H1 (cell line): Measurements from ENCODE around the gene KLHL29. TPM values are rescaled to one million over a fixed set of nuclear protein-coding genes. Genes with fewer than 3 reads are reported as not detected.

Experiments
- CTCF ChIA-PET: fragments of 300-600 bp; sonication (Branson Sonifier 250); formaldehyde crosslinking; loops from one replicate; lab custom pipeline; 2021; ENCODE audit not compliant: partially characterized antibody; lab: Charles Lee
- POLR2A ChIA-PET: fragments of 300-600 bp; sonication (Branson Sonifier 250); formaldehyde crosslinking; loops from one replicate; lab custom pipeline; 2021; ENCODE audit warnings: inconsistent platforms; ENCODE audit not compliant: partially characterized antibody; lab: Charles Lee
- DNase-seq, 2 experiments: peaks; one replicate each; pipeline versions ENCODE4 v3.0.0 to v3.0.0-alpha.2; 2010 to 2022; ENCODE audit warnings: low spot score in 2 of 2, low read depth in 1 of 2, mixed read lengths in 1 of 2
- FAIRE-seq: peaks from 2 replicates; lab custom pipeline; 2011; peaks lifted over from hg19 to GRCh38; lab: Jason Lieb, UNC
- H2AFZ ChIP-seq: 2 replicates; pipeline ENCODE4 v1.8.1; 2012; ENCODE audit warnings: low read length, inconsistent platforms
- H2AK5ac ChIP-seq: 2 replicates; pipeline ENCODE4 v1.6.1; 2013; ENCODE audit warnings: low read depth, low read length
- H2BK120ac ChIP-seq: replicated peaks from 2 replicates; pipeline ENCODE3; 2013; ENCODE audit warnings: low read depth, low read length, inconsistent platforms
- H2BK12ac ChIP-seq: 2 replicates; pipeline ENCODE4 v1.6.1; 2013; ENCODE audit warnings: low read depth, low read length
- H2BK15ac ChIP-seq: 2 replicates; pipeline ENCODE4 v1.6.1; 2013; ENCODE audit warnings: low read length
- H2BK20ac ChIP-seq: 2 replicates; pipeline ENCODE4 v1.6.1; 2013; ENCODE audit warnings: low read length
- H2BK5ac ChIP-seq: 2 replicates; pipeline ENCODE4 v1.6.1; 2013; ENCODE audit warnings: low read depth, low read length
- H3K14ac ChIP-seq: 2 replicates; pipeline ENCODE4 v1.6.1; 2013; ENCODE audit warnings: inconsistent platforms; ENCODE audit not compliant: insufficient read length
- H3K18ac ChIP-seq: 2 replicates; pipeline ENCODE4 v1.6.1; 2013; ENCODE audit warnings: low read length; ENCODE audit errors: extremely low read depth
- H3K23ac ChIP-seq: 2 replicates; pipeline ENCODE4 v1.6.1; 2013; ENCODE audit warnings: inconsistent platforms; ENCODE audit not compliant: insufficient read length
- H3K23me2 ChIP-seq: 2 replicates; pipeline ENCODE4 v1.6.1; 2013; ENCODE audit warnings: low read depth, low read length
- H3K27ac ChIP-seq: 2 replicates; pipeline ENCODE4 v1.6.1; 2011; ENCODE audit warnings: low read depth, low read length, inconsistent platforms
- H3K27me3 ChIP-seq, 4 experiments: replicated peaks in 1 of 4; 1 replicate in 1 of 4; 2 replicates in 3 of 4; pipeline versions ENCODE4 v1.6.1 to v1.8.1; 2011 to 2013; ENCODE audit warnings: low read length in 3 of 4, mild to moderate bottlenecking in 3 of 4, inconsistent platforms in 2 of 4, mixed read lengths in 2 of 4, moderate library complexity in 1 of 4; ENCODE audit not compliant: control insufficient read depth in 3 of 4, insufficient read depth in 3 of 4; ENCODE audit errors: extremely low read depth in 1 of 4
- H3K36me3 ChIP-seq, 4 experiments: 2 replicates each; pipeline versions ENCODE4 v1.6.1 to v1.8.1; 2011 to 2013; ENCODE audit warnings: mild to moderate bottlenecking in 4 of 4, low read length in 3 of 4, moderate library complexity in 2 of 4, control low read depth in 1 of 4, inconsistent platforms in 1 of 4; ENCODE audit not compliant: insufficient read depth in 4 of 4, control insufficient read depth in 2 of 4
- H3K4ac ChIP-seq: replicated peaks from 2 replicates; pipeline ENCODE3; 2013; ENCODE audit warnings: low read length, low read depth, mixed read lengths, inconsistent platforms; ENCODE audit not compliant: insufficient read length
- H3K4me1 ChIP-seq, 4 experiments: replicated peaks in 1 of 4; 1 replicate in 1 of 4; 2 replicates in 3 of 4; pipeline versions ENCODE4 v1.6.1 to v1.8.1; 2011 to 2013; ENCODE audit warnings: low read length in 3 of 4, inconsistent platforms in 2 of 4, mixed read lengths in 1 of 4; ENCODE audit not compliant: insufficient read depth in 4 of 4, control insufficient read depth in 3 of 4
- H3K4me2 ChIP-seq, 2 experiments: 2 replicates each; pipeline versions ENCODE4 v1.6.1 to v1.8.1; 2011 to 2013; ENCODE audit warnings: low read depth in 2 of 2, low read length in 2 of 2, control low read depth in 1 of 2, inconsistent platforms in 1 of 2, mild to moderate bottlenecking in 1 of 2; ENCODE audit not compliant: insufficient read depth in 1 of 2
- H3K4me3 ChIP-seq, 4 experiments: fragments of 200-600, 300-600 bp in 1 of 4; sonication (generic), shearing (Covaris generic), sonication (Bioruptor Twin) in 1 of 4; 2 replicates each; pipeline versions ENCODE4 v1.5.1 to v1.8.1; 2011 to 2016; ENCODE audit warnings: low read length in 4 of 4, low read depth in 3 of 4, control low read depth in 2 of 4, inconsistent platforms in 2 of 4, mild to moderate bottlenecking in 2 of 4, mixed read lengths in 1 of 4, moderate library complexity in 1 of 4; ENCODE audit not compliant: insufficient read depth in 2 of 4; ENCODE audit errors: extremely low read depth in 1 of 4
- H3K56ac ChIP-seq: replicated peaks from 2 replicates; pipeline ENCODE3; 2013; ENCODE audit warnings: low read depth, mild to moderate bottlenecking, mixed read lengths, low read length, inconsistent platforms; ENCODE audit not compliant: insufficient read length
- H3K79me1 ChIP-seq: 2 replicates; pipeline ENCODE4 v1.6.1; 2013; ENCODE audit warnings: low read depth, low read length, control low read depth
- H3K79me2 ChIP-seq, 2 experiments: 2 replicates each; pipeline versions ENCODE4 v1.6.1 to v1.8.1; 2012 to 2013; ENCODE audit warnings: low read length in 2 of 2, mild to moderate bottlenecking in 2 of 2, inconsistent platforms in 1 of 2; ENCODE audit not compliant: insufficient read depth in 2 of 2, control insufficient read depth in 1 of 2
- H3K9ac ChIP-seq, 4 experiments: replicated peaks in 1 of 4; 1 replicate in 1 of 4; 2 replicates in 3 of 4; pipeline versions ENCODE4 v1.6.1 to v1.8.1; 2011 to 2013; ENCODE audit warnings: low read depth in 3 of 4, low read length in 3 of 4, control low read depth in 2 of 4, mild to moderate bottlenecking in 2 of 4, moderate library complexity in 2 of 4, inconsistent platforms in 1 of 4; ENCODE audit errors: extremely low read depth in 1 of 4
- H3K9me3 ChIP-seq, 2 experiments: 2 replicates each; pipeline versions ENCODE4 v1.6.1 to v1.8.1; 2012 to 2013; ENCODE audit warnings: mild to moderate bottlenecking in 2 of 2, moderate library complexity in 2 of 2, control low read depth in 1 of 2, inconsistent platforms in 1 of 2, low read depth in 1 of 2, low read length in 1 of 2, mixed read lengths in 1 of 2; ENCODE audit not compliant: insufficient read depth in 2 of 2
- H4K20me1 ChIP-seq, 2 experiments: replicated peaks in 1 of 2; 2 replicates each; pipeline versions ENCODE3 to v1.8.1; 2011 to 2013; ENCODE audit warnings: inconsistent platforms in 2 of 2, low read length in 2 of 2, mild to moderate bottlenecking in 1 of 2; ENCODE audit not compliant: insufficient read depth in 2 of 2, control insufficient read depth in 1 of 2
- H4K5ac ChIP-seq: 2 replicates; pipeline ENCODE4 v1.6.1; 2013; ENCODE audit warnings: low read length, low read depth, mixed read lengths, inconsistent platforms; ENCODE audit not compliant: insufficient read length
- H4K8ac ChIP-seq: 2 replicates; pipeline ENCODE4 v1.8.0; 2013; ENCODE audit warnings: mild to moderate bottlenecking, moderate library complexity, low read length, inconsistent platforms; ENCODE audit not compliant: insufficient read depth; ENCODE audit errors: extremely low read depth
- H4K91ac ChIP-seq: replicated peaks from 2 replicates; pipeline ENCODE3; 2013; ENCODE audit warnings: low read length, mixed read lengths, inconsistent platforms; ENCODE audit not compliant: insufficient read length
- ASH2L ChIP-seq: fragments of 200-600, 300-600 bp; sonication (generic); IDR thresholded peaks from one replicate; pipeline ENCODE4 v1.7.1; 2017; ENCODE audit warnings: low read length
- EGR1 ChIP-seq: IDR thresholded peaks from 2 replicates; pipeline ENCODE4 v1.6.1; 2011; ENCODE audit warnings: low read depth, low read length, borderline replicate concordance
- EP300 ChIP-seq, 2 experiments: IDR thresholded peaks; 1 replicate in 1 of 2; 2 replicates in 1 of 2; pipeline ENCODE4 v1.6.1; 2011 to 2012; ENCODE audit warnings: low read depth in 2 of 2, low read length in 2 of 2, mild to moderate bottlenecking in 2 of 2, borderline replicate concordance in 1 of 2, inconsistent platforms in 1 of 2, moderate library complexity in 1 of 2
- GABPA ChIP-seq: IDR thresholded peaks from 2 replicates; pipeline ENCODE4 v1.6.1; 2011; ENCODE audit warnings: mild to moderate bottlenecking, low read length, moderate library complexity, borderline replicate concordance; ENCODE audit not compliant: insufficient read depth
- HDAC2 ChIP-seq, 2 experiments: fragments of 300-600 bp in 1 of 2; sonication (generic) in 1 of 2; IDR thresholded peaks; 2 replicates each; pipeline ENCODE4 v1.6.1; 2011 to 2012; ENCODE audit warnings: low read depth in 2 of 2, low read length in 2 of 2, mild to moderate bottlenecking in 2 of 2, moderate library complexity in 2 of 2, borderline replicate concordance in 1 of 2, inconsistent platforms in 1 of 2
- MAX ChIP-seq: IDR thresholded peaks from 2 replicates; pipeline ENCODE4 v1.6.1; 2012; ENCODE audit warnings: inconsistent platforms
- SIX5 ChIP-seq: IDR thresholded peaks from 2 replicates; pipeline ENCODE4 v1.6.1; 2011; ENCODE audit warnings: mild to moderate bottlenecking, low read depth, low read length
- SP4 ChIP-seq: IDR thresholded peaks from 2 replicates; pipeline ENCODE4 v1.6.1; 2012; ENCODE audit warnings: low read length, inconsistent platforms
- YY1 ChIP-seq: IDR thresholded peaks from 2 replicates; pipeline ENCODE4 v1.6.1; 2011; ENCODE audit warnings: low read depth, mild to moderate bottlenecking, low read length
- WGBS, 2 experiments: shearing (Covaris generic) in 1 of 2; methylation state at CpG; one replicate each; pipeline versions ENCODE4 v1.1.6 to v1.1.7; 2013 to 2015; ENCODE audit warnings: low lambda C conversion rate in 2 of 2, mixed read lengths in 2 of 2, inconsistent platforms in 1 of 2, low coverage in 1 of 2, missing lambda C conversion rate in 1 of 2; ENCODE audit not compliant: insufficient replicate concordance in 2 of 2, insufficient coverage in 1 of 2, insufficient read length in 1 of 2; ENCODE audit errors: extremely low coverage in 1 of 2, missing lambda C conversion rate in 1 of 2; 5-methylcytosine and 5-hydroxymethylcytosine counted together
- polyA plus RNA-seq, 7 experiments: library from polyadenylated mRNA; depleted of rRNA in 3 of 7; stranded (reverse) in 5 of 7; unstranded in 2 of 7; fragments of >200 nt in 5 of 7; fragments of 200-250 nt in 2 of 7; gene quantifications; 1 replicate in 5 of 7; 2 replicates in 1 of 7; 4 replicates in 1 of 7; pipeline versions ENCODE4 v1.2.1 to v1.2.3, GENCODE V29; 2011 to 2013; ENCODE audit warnings: missing spikeins in 2 of 7, mixed read lengths in 2 of 7
- total RNA-seq: library from RNA; stranded (reverse); fragmentation: NEBNext Ultra II Directional; extraction: Animal tissue kit (Norgen Biotek cat#: 25700); gene quantifications from 2 replicates; pipeline ENCODE4 v1.2.1, GENCODE V29; 2021

The KLHL29 gene
- total and polyA plus RNA-seq, 2 of the 8 experiments (the other 6 are each of a cell fraction or from before 2014, with no cell fraction given): 1.1 to 4.7 TPM

GRCh38 chr2:23687214-23687613 is 302.2 kb downstream of the KLHL29 start:
- Histone ChIP-seq H3K79me1 (no peaks in the 10 kb centered on the region), H3K79me2 (no peaks in the 10 kb centered on the region), H3K27me3 (no peaks in the 10 kb centered on the region), H3K4me2 (no peak overlapping the region), H3K14ac (no peak overlapping the region), H2AK5ac (no peak overlapping the region), H2BK120ac (no peak overlapping the region), H3K9me3 (no peaks in the 10 kb centered on the region; a peak in 1 of 4 replicates), H4K5ac (no peak overlapping the region), H3K27ac (no peak overlapping the region), H2BK15ac (no peak overlapping the region), H3K4me3 (no peak overlapping the region), H4K91ac (no peak overlapping the region), H3K23me2 (no peaks in the 10 kb centered on the region), H3K56ac (no peak overlapping the region), H3K36me3 (no peaks in the 10 kb centered on the region), H2AFZ (no peak overlapping the region), H2BK12ac (no peak overlapping the region), H3K4me1 (peaks cover 0 to 20% (median 9%) of the 10 kb centered on the region in 4 experiments; a peak in 5 of 7 replicates), H3K18ac (no peak overlapping the region), H3K4ac (no peak overlapping the region), H4K20me1 (no peaks in the 10 kb centered on the region), H3K23ac (no peak overlapping the region), H4K8ac (no peak overlapping the region), H2BK5ac (no peak overlapping the region), H2BK20ac (no peak overlapping the region), H3K9ac (no peak overlapping the region)
- no peak for DNase-seq
- no peak for FAIRE-seq
- 86% methylated on average over 9 of the region's 9 CpGs; no CpG with 5 or more reads in 1 of the 2 experiments for WGBS, 2 experiments
- ChIA-PET POLR2A (no interaction called here), CTCF (interaction anchor here (1.2 kb wide), 1 partner anchor 19 kb away, joined by 3 read pairs; no protein-coding TSS in a partner anchor)
- no peak for TF ChIP-seq HDAC2 (IDR thresholded peaks at IDR 0.05; ENCODE audit: borderline replicate concordance in 1 of 2, low read depth in 2 of 2, low read length in 2 of 2)
- no peak for TF ChIP-seq ASH2L
- TF ChIP-seq EGR1: no peak
- no peak for TF ChIP-seq MAX
- no peak for TF ChIP-seq EP300 (IDR thresholded peaks at IDR 0.05; ENCODE audit: borderline replicate concordance in 1 of 2, low read depth in 2 of 2, low read length in 2 of 2)
- no peak for TF ChIP-seq SIX5
- no peak for TF ChIP-seq GABPA
- TF ChIP-seq YY1: no peak
- no peak for TF ChIP-seq SP4
